ENCODE results near the gene THAP8. TPM values are rescaled to one million over a fixed set of nuclear protein-coding genes. Genes with fewer than 3 reads are reported as not detected.

The THAP8 gene, protein sequence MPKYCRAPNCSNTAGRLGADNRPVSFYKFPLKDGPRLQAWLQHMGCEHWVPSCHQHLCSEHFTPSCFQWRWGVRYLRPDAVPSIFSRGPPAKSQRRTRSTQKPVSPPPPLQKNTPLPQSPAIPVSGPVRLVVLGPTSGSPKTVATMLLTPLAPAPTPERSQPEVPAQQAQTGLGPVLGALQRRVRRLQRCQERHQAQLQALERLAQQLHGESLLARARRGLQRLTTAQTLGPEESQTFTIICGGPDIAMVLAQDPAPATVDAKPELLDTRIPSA
- total RNA-seq (under 1 TPM; 0.38 to 0.53 TPM), total RNA-seq (0.08 to 7.3 (median 1.9) reads per million in 172 experiments)
- polyA plus RNA-seq (2013, experiment 1 of 2), result 3.6 TPM
- polyA plus RNA-seq (2013, experiment 2 of 2), result 4.7 TPM

DNA sequence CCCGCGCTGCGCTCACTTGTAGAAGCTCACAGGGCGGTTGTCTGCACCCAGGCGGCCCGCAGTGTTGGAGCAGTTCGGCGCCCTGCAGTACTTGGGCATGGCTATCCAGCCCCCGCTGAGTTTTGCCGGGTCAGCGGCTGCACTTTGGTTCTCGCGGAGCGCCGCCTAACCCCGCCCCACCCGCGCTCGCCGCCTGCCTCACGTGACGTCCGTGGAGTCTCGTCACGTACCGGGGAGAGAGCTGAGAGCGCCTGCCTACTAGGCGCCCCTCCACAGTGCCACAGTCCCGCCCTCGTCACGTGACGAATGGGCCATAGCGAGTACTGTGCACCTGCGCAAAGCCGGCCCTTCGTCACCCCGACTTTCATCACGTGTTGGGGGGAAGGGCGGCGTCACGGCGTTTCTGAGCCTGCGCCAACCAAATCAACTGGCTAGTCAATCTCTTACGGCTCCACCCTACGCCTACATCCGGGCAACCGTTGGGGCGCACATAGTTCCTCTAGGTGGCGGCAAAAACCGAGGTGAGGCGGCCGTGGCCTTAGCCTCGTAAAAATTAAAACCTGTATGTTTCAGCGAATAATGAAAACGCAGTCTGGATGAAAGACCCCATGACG, at the start of gene THAP8:
Gene THAP8, minus strand, starts transcription at position 167 of the 614 bp plus-strand sequence. Its CDS starts 68 bp downstream, at position 99.
- peak; percentile 84 for ATAC-seq (ENCODE audit: poor library complexity)
- H3K9me3 ChIP-seq (ENCODE audit: control insufficient read depth in 1 of 2, insufficient read depth in 1 of 2, low read length in 2 of 2), result no peaks in the 10 kb centered on the region
- H3K36me3 ChIP-seq (ENCODE audit: insufficient read depth, low read length), result peaks cover 3% of the 10 kb centered on the region
- no peaks in the 10 kb centered on the region for H3K27me3 ChIP-seq (ENCODE audit: control insufficient read depth in 1 of 2, insufficient read depth in 2 of 2, low read length in 2 of 2)
- no peaks in the 10 kb centered on the region for H3K9me3 Mint-ChIP-seq
- TF ChIP-seq, protein P1, sequence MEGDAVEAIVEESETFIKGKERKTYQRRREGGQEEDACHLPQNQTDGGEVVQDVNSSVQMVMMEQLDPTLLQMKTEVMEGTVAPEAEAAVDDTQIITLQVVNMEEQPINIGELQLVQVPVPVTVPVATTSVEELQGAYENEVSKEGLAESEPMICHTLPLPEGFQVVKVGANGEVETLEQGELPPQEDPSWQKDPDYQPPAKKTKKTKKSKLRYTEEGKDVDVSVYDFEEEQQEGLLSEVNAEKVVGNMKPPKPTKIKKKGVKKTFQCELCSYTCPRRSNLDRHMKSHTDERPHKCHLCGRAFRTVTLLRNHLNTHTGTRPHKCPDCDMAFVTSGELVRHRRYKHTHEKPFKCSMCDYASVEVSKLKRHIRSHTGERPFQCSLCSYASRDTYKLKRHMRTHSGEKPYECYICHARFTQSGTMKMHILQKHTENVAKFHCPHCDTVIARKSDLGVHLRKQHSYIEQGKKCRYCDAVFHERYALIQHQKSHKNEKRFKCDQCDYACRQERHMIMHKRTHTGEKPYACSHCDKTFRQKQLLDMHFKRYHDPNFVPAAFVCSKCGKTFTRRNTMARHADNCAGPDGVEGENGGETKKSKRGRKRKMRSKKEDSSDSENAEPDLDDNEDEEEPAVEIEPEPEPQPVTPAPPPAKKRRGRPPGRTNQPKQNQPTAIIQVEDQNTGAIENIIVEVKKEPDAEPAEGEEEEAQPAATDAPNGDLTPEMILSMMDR (IDR thresholded peaks at IDR 0.05), result peak; percentile 76
- H3K4me3 ChIP-seq (ENCODE audit: low read length), result peak within 1 kb of the TSS; percentile 82
- H3K27ac ChIP-seq (ENCODE audit: low read depth in 1 of 2, low read length in 2 of 2), result peak within 1 kb of the TSS; percentile 92 to 96
- H3K4me1 Mint-ChIP-seq (ENCODE audit: low read depth), result peaks cover 37% of the 10 kb centered on the region
- peaks cover 24% of the 10 kb centered on the region for H3K4me1 ChIP-seq (ENCODE audit: insufficient read depth, low read length)
- peak within 1 kb of the TSS; percentile 100 for H3K27ac Mint-ChIP-seq
- ChIA-PET POLR2A (interaction anchor here (1.0 to 2.5 kb wide), 8 partner anchors 40 to 310 kb away, joined by 3 to 21 read pairs (median 5); partner anchors contain the start of genes ALKBH6, POLR2I, TBCB and U2AF1L4), CTCF (interaction anchor here (0.7 to 1.2 kb wide), 3 partner anchors 40 to 123 kb away, joined by 3 to 5 read pairs (median 4); partner anchors contain the start of gene ALKBH6)
- no peaks in the 10 kb centered on the region for H3K27me3 Mint-ChIP-seq
- intact Hi-C loops (cut with DNase I, micrococcal nuclease), result loop anchor here (1.0 to 5.0 kb wide), 7 partner anchors 40 to 97 kb away; partner anchors contain the start of genes ALKBH6 (in 2 of the 2), SDHAF1 (in 2 of the 2), CAPNS1 (in 1 of the 2) and POLR2I (in 1 of the 2)
- peak; percentile 99 to 100 (median 100) for DNase-seq
- peaks cover 16% of the 10 kb centered on the region for H3K36me3 Mint-ChIP-seq (ENCODE audit: low read depth)
- peak within 1 kb of the TSS; percentile 97 for H3K4me3 Mint-ChIP-seq

DNA sequence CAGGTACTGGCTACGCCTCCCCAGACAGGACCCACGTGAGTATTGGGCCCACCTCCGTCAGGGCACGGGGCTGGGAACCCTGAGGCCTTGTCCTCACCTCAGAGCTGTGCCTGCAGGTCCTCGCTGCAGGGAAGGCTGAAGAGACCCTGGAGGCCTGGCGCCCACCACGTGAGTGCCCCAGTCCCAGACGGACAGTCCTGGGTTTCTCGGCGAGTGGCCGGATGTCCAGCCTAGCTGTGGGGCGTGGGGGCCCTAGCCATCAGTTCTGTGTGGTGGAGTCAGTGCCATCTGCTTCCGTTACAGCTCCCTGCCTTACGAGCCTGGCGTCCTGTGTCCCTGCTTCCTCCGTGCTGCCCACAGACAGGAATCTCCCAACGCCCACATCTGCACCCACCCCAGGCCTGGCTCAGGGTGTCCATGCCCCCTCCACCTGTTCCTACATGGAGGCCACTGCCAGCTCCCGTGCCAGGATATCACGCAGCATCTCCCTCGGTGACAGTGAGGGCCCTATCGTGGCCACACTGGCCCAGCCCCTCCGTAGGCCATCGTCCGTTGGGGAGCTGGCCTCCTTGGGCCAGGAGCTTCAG, 49.0 kb upstream of the THAP8 start:
- Histone ChIP-seq H3K9me3 (ENCODE audit: control insufficient read depth in 1 of 2, insufficient read depth in 1 of 2, low read length in 2 of 2) (no peaks in the 10 kb centered on the region), H3K4me3 (ENCODE audit: low read length) (no peak overlapping the region), H3K36me3 (ENCODE audit: insufficient read depth, low read length) (peaks cover 3% of the 10 kb centered on the region), H3K27me3 (ENCODE audit: control insufficient read depth in 1 of 2, insufficient read depth in 2 of 2, low read length in 2 of 2) (no peaks in the 10 kb centered on the region), H3K27ac (ENCODE audit: low read depth in 1 of 2, low read length in 2 of 2) (no peak overlapping the region), H3K4me1 (ENCODE audit: insufficient read depth, low read length) (no peaks in the 10 kb centered on the region)
- intact Hi-C loops (cut with DNase I, micrococcal nuclease), result no loop called here
- ChIA-PET POLR2A (interaction anchor here (0.9 kb wide), 1 partner anchor 12 kb away, joined by 3 read pairs; the partner anchor contains the start of gene POLR2I), CTCF (no interaction called here)
- Mint-ChIP-seq H3K27me3 (no peaks in the 10 kb centered on the region), H3K27ac (no peak overlapping the region), H3K4me1 (ENCODE audit: low read depth) (no peaks in the 10 kb centered on the region), H3K36me3 (ENCODE audit: low read depth) (peaks cover 8% of the 10 kb centered on the region), H3K4me3 (no peak overlapping the region), H3K9me3 (no peaks in the 10 kb centered on the region)
- DNase-seq (no peak), ATAC-seq (ENCODE audit: poor library complexity) (no peak)
- TF ChIP-seq, protein P1 (IDR thresholded peaks at IDR 0.05), result no peak

DNA sequence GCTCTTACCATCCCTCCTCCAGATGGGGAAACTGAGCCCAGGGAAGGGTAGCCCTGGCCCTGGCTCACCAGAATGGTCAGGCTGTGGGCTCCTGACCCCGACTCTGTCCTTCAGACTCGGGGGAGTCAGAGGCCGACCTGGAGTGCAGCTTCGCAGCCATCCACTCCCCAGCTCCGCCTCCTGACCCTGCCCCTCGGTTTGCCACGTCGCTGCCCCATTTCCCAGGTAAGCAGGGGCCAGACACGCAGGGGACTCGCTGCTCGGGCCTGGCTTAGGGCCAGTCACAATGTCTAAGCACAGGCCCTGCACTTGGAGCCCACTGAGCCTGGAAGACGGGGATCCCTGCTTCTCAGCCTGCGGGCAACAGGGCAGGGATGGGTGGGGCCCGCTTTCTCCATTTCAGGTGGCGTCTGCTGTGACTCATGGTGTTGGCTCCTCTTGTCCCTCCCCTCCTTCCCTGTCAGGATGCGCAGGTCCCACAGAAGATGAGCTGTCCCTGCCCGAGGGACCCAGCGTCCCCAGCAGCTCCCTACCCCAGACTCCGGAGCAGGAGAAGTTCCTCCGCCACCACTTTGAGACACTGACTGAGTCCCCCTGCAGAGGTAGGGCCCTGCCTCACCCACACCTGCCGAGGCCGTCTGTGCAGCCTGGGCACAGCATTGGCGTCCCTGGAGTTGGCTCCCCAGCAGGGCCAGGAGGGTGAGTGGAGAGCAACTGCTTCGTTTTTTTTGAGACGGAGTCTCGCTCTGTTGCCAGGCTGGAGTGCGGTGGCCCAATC, 47.7 kb upstream of the THAP8 start:
- Mint-ChIP-seq H3K36me3 (ENCODE audit: low read depth) (peaks cover 5% of the 10 kb centered on the region), H3K9me3 (no peaks in the 10 kb centered on the region), H3K4me3 (no peak overlapping the region), H3K4me1 (ENCODE audit: low read depth) (no peaks in the 10 kb centered on the region), H3K27ac (no peak overlapping the region), H3K27me3 (no peaks in the 10 kb centered on the region)
- ATAC-seq (ENCODE audit: poor library complexity) (no peak), DNase-seq (no peak)
- Histone ChIP-seq H3K27me3 (ENCODE audit: control insufficient read depth in 1 of 2, insufficient read depth in 2 of 2, low read length in 2 of 2) (no peaks in the 10 kb centered on the region), H3K36me3 (ENCODE audit: insufficient read depth, low read length) (peaks cover 3% of the 10 kb centered on the region), H3K27ac (ENCODE audit: low read depth in 1 of 2, low read length in 2 of 2) (no peak overlapping the region), H3K4me3 (ENCODE audit: low read length) (no peak overlapping the region), H3K4me1 (ENCODE audit: insufficient read depth, low read length) (no peaks in the 10 kb centered on the region), H3K9me3 (ENCODE audit: control insufficient read depth in 1 of 2, insufficient read depth in 1 of 2, low read length in 2 of 2) (no peaks in the 10 kb centered on the region)
- CTCF ChIA-PET, result no interaction called here
- POLR2A ChIA-PET, result no interaction called here
- TF ChIP-seq, protein P1 (IDR thresholded peaks at IDR 0.05), result no peak
- intact Hi-C loops (cut with DNase I, micrococcal nuclease), result no loop called here

Data from CD4-positive, alpha-beta T cell (primary cell).